Endodermal cell (in vitro differentiated cells): ENCODE measurements around the gene COMP. TPM values are rescaled to one million over a fixed set of nuclear protein-coding genes. Genes with fewer than 3 reads are reported as not detected.

Experiments
- DNase-seq: peaks from one replicate; pipeline ENCODE4 v3.0.0-alpha.2; 2017
- H3K27ac ChIP-seq: 2 replicates; pipeline ENCODE4 v1.5.1; 2013; ENCODE audit warnings: mild to moderate bottlenecking, low read depth, low read length, moderate library complexity
- H3K27me3 ChIP-seq: 2 replicates; pipeline ENCODE4 v1.6.1; 2013; ENCODE audit warnings: mild to moderate bottlenecking, low read length, moderate library complexity; ENCODE audit not compliant: insufficient read depth, control insufficient read depth, poor library complexity, severe bottlenecking
- H3K36me3 ChIP-seq: 2 replicates; pipeline ENCODE4 v1.7.0; 2013; ENCODE audit warnings: mild to moderate bottlenecking, low read length, moderate library complexity; ENCODE audit not compliant: control insufficient read depth, insufficient read depth
- H3K4me1 ChIP-seq: one replicate; pipeline ENCODE4 v1.7.0; 2013; ENCODE audit warnings: low read length; ENCODE audit not compliant: control insufficient read depth, insufficient read depth
- H3K4me3 ChIP-seq: 2 replicates; pipeline ENCODE4 v1.5.1; 2013; ENCODE audit warnings: mild to moderate bottlenecking, low read length, moderate library complexity
- H3K9ac ChIP-seq: 2 replicates; pipeline ENCODE4 v1.6.1; 2013; ENCODE audit warnings: mild to moderate bottlenecking, low read length, moderate library complexity; ENCODE audit not compliant: poor library complexity, severe bottlenecking; ENCODE audit errors: extremely low read depth
- H3K9me3 ChIP-seq: 2 replicates; pipeline ENCODE4 v1.6.1; 2013; ENCODE audit warnings: mild to moderate bottlenecking, low read length, moderate library complexity; ENCODE audit not compliant: control insufficient read depth
- H3K27ac Mint-ChIP-seq: 2 replicates; pipeline ENCODE4 v1.8.0; 2020; ENCODE audit warnings: mixed read lengths
- H3K27me3 Mint-ChIP-seq: 2 replicates; pipeline ENCODE4 v1.8.0; 2021; ENCODE audit warnings: mild to moderate bottlenecking, mixed read lengths; ENCODE audit not compliant: insufficient read depth
- H3K36me3 Mint-ChIP-seq: 2 replicates; pipeline ENCODE4 v1.8.0; 2020; ENCODE audit warnings: low read depth, mixed read lengths
- H3K4me1 Mint-ChIP-seq: 2 replicates; pipeline ENCODE4 v1.8.0; 2020; ENCODE audit warnings: mixed read lengths
- H3K4me3 Mint-ChIP-seq: 2 replicates; pipeline ENCODE4 v1.8.0; 2020; ENCODE audit warnings: mild to moderate bottlenecking, moderate library complexity, mixed read lengths
- H3K9me3 Mint-ChIP-seq: 2 replicates; pipeline ENCODE4 v1.8.0; 2020; ENCODE audit warnings: mild to moderate bottlenecking, mixed read lengths
- CTCF ChIP-seq: fragments of 200-600 bp; sonication (generic); conservative IDR thresholded peaks from 2 replicates; pipeline ENCODE4 v1.5.0; 2021; ENCODE audit warnings: antibody characterized with exemption, mild to moderate bottlenecking
- WGBS, 2 experiments: methylation state at CpG; one replicate each; pipeline versions ENCODE4 v1.1.5 to v1.1.7; 2013; ENCODE audit warnings: missing lambda C conversion rate in 2 of 2, mixed read lengths in 1 of 2; ENCODE audit not compliant: insufficient coverage in 1 of 2, insufficient read length in 1 of 2; 5-methylcytosine and 5-hydroxymethylcytosine counted together
- total RNA-seq, 2 donors: library from RNA; stranded (reverse); fragmentation: NEBNext Ultra II Directional in 1 of 2; extraction: Animal tissue kit (Norgen Biotek cat#: 25700) in 1 of 2; gene quantifications; 2 replicates in 1 of 2; 3 replicates in 1 of 2; pipeline ENCODE4 v1.2.1, GENCODE V29; 2021

The COMP gene
- total RNA-seq, 2 donors from 2014 or later, result not detected

- H3K36me3 ChIP-seq, result no peaks in the 10 kb centered on the region
- no peak for DNase-seq
- H3K27me3 Mint-ChIP-seq, result no peaks in the 10 kb centered on the region
- peaks cover 3% of the 10 kb centered on the region for H3K36me3 Mint-ChIP-seq
- H3K4me3 ChIP-seq, result no peak overlapping the region
- no peaks in the 10 kb centered on the region for H3K9me3 ChIP-seq
- H3K9me3 Mint-ChIP-seq, result no peaks in the 10 kb centered on the region
- H3K27me3 ChIP-seq, result no peaks in the 10 kb centered on the region
- H3K4me1 ChIP-seq, result peaks cover 29% of the 10 kb centered on the region
- 38 to 86% methylated on average over 1 of the region's 1 CpG for WGBS, 2 experiments
- no peak for TF ChIP-seq CTCF
- H3K27ac Mint-ChIP-seq, result peak overlapping the region; percentile 87
- H3K27ac ChIP-seq, result no peak overlapping the region
- H3K4me1 Mint-ChIP-seq, result peaks cover 53% of the 10 kb centered on the region
- H3K4me3 Mint-ChIP-seq, result no peak overlapping the region
- no peak overlapping the region for H3K9ac ChIP-seq
These were observed 53.2 kb downstream of the COMP start for GRCh38 chr19:18737954-18738351.

- no peaks in the 10 kb centered on the region for H3K27me3 Mint-ChIP-seq
- H3K36me3 ChIP-seq, result no peaks in the 10 kb centered on the region
- DNase-seq, result no peak
- no peaks in the 10 kb centered on the region for H3K27me3 ChIP-seq
- H3K4me1 Mint-ChIP-seq, result peaks cover 54% of the 10 kb centered on the region
- no peak for TF ChIP-seq CTCF
- H3K4me1 ChIP-seq, result peaks cover 29% of the 10 kb centered on the region
- WGBS, 2 experiments, result 54 to 58% methylated on average over 8 to 9 of the region's 10 CpGs
- no peak overlapping the region for H3K27ac ChIP-seq
- peaks cover 3% of the 10 kb centered on the region for H3K36me3 Mint-ChIP-seq
- peak overlapping the region; percentile 87 for H3K27ac Mint-ChIP-seq
- no peak overlapping the region for H3K9ac ChIP-seq
- H3K9me3 ChIP-seq, result no peaks in the 10 kb centered on the region
- no peak overlapping the region for H3K4me3 ChIP-seq
- H3K4me3 Mint-ChIP-seq, result no peak overlapping the region
- H3K9me3 Mint-ChIP-seq, result no peaks in the 10 kb centered on the region
These were observed 53.7 kb downstream of the COMP start for GRCh38 chr19:18737337-18737953.

GRCh38 chr19:18736415-18737336 lies 54.4 kb downstream of the COMP start:
- H3K36me3 ChIP-seq, result no peaks in the 10 kb centered on the region
- no peak overlapping the region for H3K27ac ChIP-seq
- H3K9me3 ChIP-seq, result no peaks in the 10 kb centered on the region
- no peaks in the 10 kb centered on the region for H3K27me3 ChIP-seq
- peaks cover 57% of the 10 kb centered on the region for H3K4me1 Mint-ChIP-seq
- peaks cover 3% of the 10 kb centered on the region for H3K36me3 Mint-ChIP-seq
- H3K27ac Mint-ChIP-seq, result no peak overlapping the region
- WGBS, 2 experiments, result 90 to 97% methylated on average over 11 to 27 of the region's 27 CpGs
- TF ChIP-seq CTCF, result no peak
- H3K4me3 ChIP-seq, result no peak overlapping the region
- no peak overlapping the region for H3K4me3 Mint-ChIP-seq
- peaks cover 35% of the 10 kb centered on the region for H3K4me1 ChIP-seq
- DNase-seq, result no peak
- no peak overlapping the region for H3K9ac ChIP-seq
- no peaks in the 10 kb centered on the region for H3K27me3 Mint-ChIP-seq
- no peaks in the 10 kb centered on the region for H3K9me3 Mint-ChIP-seq
